ENCODE data around the gene ZIM2.

DNA sequence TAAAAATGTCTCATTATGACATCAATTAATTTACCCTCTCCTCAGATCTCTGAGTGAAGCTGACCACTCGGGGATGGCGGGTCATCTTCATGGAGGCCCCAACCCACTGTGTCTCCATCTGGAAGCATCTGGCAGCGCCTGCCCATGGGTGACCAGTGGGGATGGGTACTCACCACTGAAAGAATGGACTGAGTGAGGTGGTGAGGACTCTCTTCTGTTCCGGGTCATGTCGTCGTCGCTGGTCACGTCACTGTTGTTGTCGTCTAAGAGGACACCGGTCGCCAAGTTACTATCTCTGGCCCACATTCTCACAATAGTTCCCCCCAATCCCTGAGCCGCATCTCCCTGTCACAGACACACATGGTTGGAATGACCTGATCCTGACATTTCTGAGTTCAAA, 17.1 kb downstream of the ZIM2 start:
- no peak for TF ChIP-seq POLR2A (IDR thresholded peaks at IDR 0.05)
- no peak for TF ChIP-seq CTCF (IDR thresholded peaks at IDR 0.05)

All from right lobe of liver (tissue), 4 donors.